Spleen (tissue), 11 donors: Measurements from ENCODE around the gene SLC46A1. TPM values are rescaled to one million over a fixed set of nuclear protein-coding genes. Genes with fewer than 3 reads are reported as not detected.

Experiments used
- DNase-seq: peaks from one replicate; pipeline ENCODE4 v3.0.0-alpha.2; 2020
- H3K27ac ChIP-seq, 8 donors: fragments of 200-600 bp; sonication (generic) in 7 of 8; 1 replicate in 4 of 8; 2 replicates in 4 of 8; pipeline versions ENCODE4 v1.5.0 to v1.8.0; 2016 to 2021; ENCODE audit warnings: inconsistent platforms in 4 of 8, mild to moderate bottlenecking in 4 of 8, moderate library complexity in 1 of 8
- H3K27me3 ChIP-seq, 7 donors: fragments of 200-600 bp; sonication (generic) in 6 of 7; replicated peaks in 1 of 7; 1 replicate in 4 of 7; 2 replicates in 3 of 7; pipeline versions ENCODE4 v1.5.0 to v1.8.0; 2016 to 2021; ENCODE audit warnings: inconsistent platforms in 3 of 7, mild to moderate bottlenecking in 1 of 7
- H3K36me3 ChIP-seq, 6 donors: fragments of 200-600 bp; sonication (generic) in 5 of 6; 1 replicate in 4 of 6; 2 replicates in 2 of 6; pipeline versions ENCODE4 v1.5.0 to v1.8.0; 2016 to 2021; ENCODE audit warnings: inconsistent platforms in 2 of 6
- H3K4me1 ChIP-seq, 6 donors: fragments of 200-600 bp; sonication (generic) in 5 of 6; 1 replicate in 3 of 6; 2 replicates in 3 of 6; pipeline versions ENCODE4 v1.5.0 to v1.8.0; 2016 to 2021; ENCODE audit warnings: inconsistent platforms in 3 of 6
- H3K4me3 ChIP-seq, 8 donors: fragments of 200-600 bp; sonication (generic) in 7 of 8; 1 replicate in 4 of 8; 2 replicates in 4 of 8; pipeline versions ENCODE4 v1.5.0 to v1.8.0; 2016 to 2021; ENCODE audit warnings: inconsistent platforms in 4 of 8, mild to moderate bottlenecking in 4 of 8, moderate library complexity in 2 of 8
- H3K9me3 ChIP-seq, 8 donors: fragments of 200-600 bp; sonication (generic) in 7 of 8; 1 replicate in 4 of 8; 2 replicates in 4 of 8; pipeline versions ENCODE4 v1.5.0 to v1.8.0; 2016 to 2021; ENCODE audit warnings: inconsistent platforms in 4 of 8
- POLR2A ChIP-seq, 3 donors: fragments of 450-650 bp; IDR thresholded peaks; one replicate each; pipeline ENCODE4 v1.5.1; 2017; ENCODE audit warnings: antibody characterized with exemption in 3 of 3, mild to moderate bottlenecking in 1 of 3
- POLR2AphosphoS5 ChIP-seq, 3 donors: sonication (generic); formaldehyde crosslinking; IDR thresholded peaks; one replicate each; pipeline ENCODE4 v1.5.1; 2017; ENCODE audit warnings: antibody characterized with exemption in 3 of 3
- WGBS, 5 donors: extraction: QIAGEN DNeasy Blood & Tissue Kit in 3 of 5; methylation state at CpG; one replicate each; pipeline versions ENCODE4 v1.1.5 to v1.1.7; 2013 to 2018; 5-methylcytosine and 5-hydroxymethylcytosine counted together
- intact Hi-C: fragments of 100-400 bp; cut with DNase I; formaldehyde crosslinking; loops from one replicate; pipeline ENCODE4 v1.15.0; 2023; ENCODE audit warnings: low total_unique reads
- polyA plus RNA-seq, 3 donors: library from polyadenylated mRNA; stranded (reverse); fragments of 200-250 nt; gene quantifications; one replicate each; pipeline ENCODE4 v1.2.1, GENCODE V29; 2013
- total RNA-seq, 7 donors: library from RNA; depleted of rRNA in 3 of 7; stranded (reverse); fragments of >200 nt in 3 of 7; fragmentation: NEBNext Ultra II Directional in 4 of 7; extraction: Animal tissue kit (Norgen Biotek cat#: 25700) in 4 of 7; gene quantifications; one replicate each; pipeline versions ENCODE4 v1.1.0 to v1.2.1, GENCODE V29; 2016 to 2021
- TF ChIP-seq, protein P1 (sequence below), 11 experiments: fragments of 200-600 bp in 7 of 11; fragments of 450-650 bp in 4 of 11; sonication (generic) in 4 of 11; IDR thresholded peaks in 8 of 11; conservative IDR thresholded peaks in 3 of 11; 1 replicate in 7 of 11; 2 replicates in 4 of 11; pipeline versions ENCODE4 v1.4.0 to v1.8.0; 2016 to 2021; ENCODE audit warnings: antibody characterized with exemption in 11 of 11, inconsistent platforms in 4 of 11, mild to moderate bottlenecking in 1 of 11
- donor health status: healthy with polysubstance abuse.
- donor health status: DM: no; HTN: no; CAD: no; lungs with moderate emphysema.
- donor health status: DM: no; HTN: no; CAD: no.
- donor health status: Bipolar disorder and iron deficiency.
- donor health status: healthy.
- donor health status: DM: no; HTN: no; CAD: no.
- donor health status: DM: yes; HTN: yes; CAD: no.

Gene SLC46A1
- total and polyA plus RNA-seq, 10 donors, result 2.1 to 28.9 (median 20.6) TPM

DNA sequence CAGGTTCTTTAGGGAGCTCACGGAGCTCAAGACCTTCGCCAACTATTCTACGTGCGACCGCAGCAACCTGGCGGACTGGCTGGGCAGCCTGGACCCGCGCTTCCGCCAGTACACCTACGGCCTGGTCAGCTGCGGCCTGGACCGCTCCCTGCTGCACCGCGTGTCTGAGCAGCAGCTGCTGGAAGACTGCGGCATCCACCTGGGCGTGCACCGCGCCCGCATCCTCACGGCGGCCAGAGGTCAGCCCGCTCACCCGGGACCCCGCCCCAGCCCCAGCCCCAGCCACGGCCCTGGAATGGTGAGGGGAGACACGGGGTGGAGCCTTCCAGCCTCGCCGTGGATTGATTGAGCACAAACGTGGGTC is 21.0 kb downstream of the SLC46A1 start:
- Histone ChIP-seq H3K36me3 (peaks cover 0 to 29% (median 23%) of the 10 kb centered on the region in 6 donors), H3K4me1 (peaks cover 10 to 58% (median 32%) of the 10 kb centered on the region in 6 donors), H3K9me3 (no peaks in the 10 kb centered on the region), H3K4me3 (peak overlapping the region; percentile 42 to 82 (median 52)), H3K27ac (peak overlapping the region in 5 of 8 donors; percentile 1 to 73 (median 63)), H3K27me3 (peaks cover 0 to 28% (median 0%) of the 10 kb centered on the region in 7 donors)
- TF ChIP-seq POLR2AphosphoS5 (IDR thresholded peaks at IDR 0.05), result no peak
- TF ChIP-seq, protein P1, sequence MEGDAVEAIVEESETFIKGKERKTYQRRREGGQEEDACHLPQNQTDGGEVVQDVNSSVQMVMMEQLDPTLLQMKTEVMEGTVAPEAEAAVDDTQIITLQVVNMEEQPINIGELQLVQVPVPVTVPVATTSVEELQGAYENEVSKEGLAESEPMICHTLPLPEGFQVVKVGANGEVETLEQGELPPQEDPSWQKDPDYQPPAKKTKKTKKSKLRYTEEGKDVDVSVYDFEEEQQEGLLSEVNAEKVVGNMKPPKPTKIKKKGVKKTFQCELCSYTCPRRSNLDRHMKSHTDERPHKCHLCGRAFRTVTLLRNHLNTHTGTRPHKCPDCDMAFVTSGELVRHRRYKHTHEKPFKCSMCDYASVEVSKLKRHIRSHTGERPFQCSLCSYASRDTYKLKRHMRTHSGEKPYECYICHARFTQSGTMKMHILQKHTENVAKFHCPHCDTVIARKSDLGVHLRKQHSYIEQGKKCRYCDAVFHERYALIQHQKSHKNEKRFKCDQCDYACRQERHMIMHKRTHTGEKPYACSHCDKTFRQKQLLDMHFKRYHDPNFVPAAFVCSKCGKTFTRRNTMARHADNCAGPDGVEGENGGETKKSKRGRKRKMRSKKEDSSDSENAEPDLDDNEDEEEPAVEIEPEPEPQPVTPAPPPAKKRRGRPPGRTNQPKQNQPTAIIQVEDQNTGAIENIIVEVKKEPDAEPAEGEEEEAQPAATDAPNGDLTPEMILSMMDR (IDR thresholded peaks at IDR 0.05 in 8 of 11, conservative IDR thresholded peaks at IDR 0.05 in 3 of 11), result no peak
- no peak for TF ChIP-seq POLR2A (IDR thresholded peaks at IDR 0.05)
- intact Hi-C loops, result no loop called here
- WGBS, 5 donors, result 15 to 38% (median 19%) methylated on average over 4 to 29 of the region's 29 CpGs
- DNase-seq, result peak; percentile 84

DNA sequence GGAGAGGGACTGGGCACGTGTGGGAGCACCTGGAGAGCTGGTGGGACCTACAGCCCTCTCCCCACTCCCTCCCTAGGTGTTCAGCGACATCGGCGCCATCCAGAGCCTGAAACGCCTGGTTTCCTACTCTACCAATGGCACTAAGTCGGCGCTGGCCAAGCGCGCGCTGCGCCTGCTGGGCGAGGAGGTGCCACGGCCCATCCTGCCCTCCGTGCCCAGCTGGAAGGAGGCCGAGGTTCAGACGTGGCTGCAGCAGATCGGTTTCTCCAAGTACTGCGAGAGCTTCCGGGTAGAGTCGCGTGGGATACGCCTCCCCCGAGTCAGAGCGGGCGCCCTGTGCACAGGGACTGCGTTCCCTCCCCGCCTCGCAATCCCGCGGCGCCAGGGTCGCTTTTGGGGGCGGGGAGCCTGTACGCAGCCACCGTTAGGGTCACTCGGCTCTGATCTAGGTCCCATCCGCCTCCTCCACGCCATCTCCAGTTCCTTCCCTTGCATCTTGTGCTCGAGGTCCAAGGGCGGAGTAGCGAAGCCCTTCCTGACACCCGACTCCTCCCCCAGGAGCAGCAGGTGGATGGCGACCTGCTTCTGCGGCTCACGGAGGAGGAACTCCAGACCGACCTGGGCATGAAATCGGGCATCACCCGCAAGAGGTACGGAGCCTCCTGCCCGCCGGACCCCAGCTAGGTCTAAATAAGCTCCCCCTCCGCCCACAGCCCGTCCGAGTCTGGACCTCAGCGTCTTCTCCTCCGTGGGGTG is 21.6 kb downstream of the SLC46A1 start:
- intact Hi-C loops, result no loop called here
- DNase-seq, result peak; percentile 90
- H3K27me3 ChIP-seq, result peaks cover 0 to 28% (median 0%) of the 10 kb centered on the region in 7 donors

DNA sequence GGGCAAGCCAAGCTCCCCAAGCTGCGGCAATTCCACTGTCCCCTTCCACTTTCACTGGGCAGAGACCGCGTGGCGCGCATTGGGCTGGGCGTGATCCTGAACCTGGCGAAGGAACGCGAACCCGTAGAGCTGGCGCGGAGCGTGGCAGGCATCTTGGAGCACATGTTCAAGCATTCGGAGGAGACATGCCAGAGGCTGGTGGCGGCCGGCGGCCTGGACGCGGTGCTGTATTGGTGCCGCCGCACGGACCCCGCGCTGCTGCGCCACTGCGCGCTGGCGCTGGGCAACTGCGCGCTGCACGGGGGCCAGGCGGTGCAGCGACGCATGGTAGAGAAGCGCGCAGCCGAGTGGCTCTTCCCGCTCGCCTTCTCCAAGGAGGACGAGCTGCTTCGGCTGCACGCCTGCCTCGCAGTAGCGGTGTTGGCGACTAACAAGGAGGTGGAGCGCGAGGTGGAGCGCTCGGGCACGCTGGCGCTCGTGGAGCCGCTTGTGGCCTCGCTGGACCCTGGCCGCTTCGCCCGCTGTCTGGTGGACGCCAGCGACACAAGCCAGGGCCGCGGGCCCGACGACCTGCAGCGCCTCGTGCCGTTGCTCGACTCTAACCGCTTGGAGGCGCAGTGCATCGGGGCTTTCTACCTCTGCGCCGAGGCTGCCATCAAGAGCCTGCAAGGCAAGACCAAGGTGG is 24.7 kb downstream of the SLC46A1 start:
- WGBS, 5 donors, result 24 to 36% (median 31%) methylated on average over 4 to 72 of the region's 72 CpGs
- Histone ChIP-seq H3K4me1 (peaks cover 10 to 51% (median 32%) of the 10 kb centered on the region in 6 donors), H3K9me3 (no peaks in the 10 kb centered on the region), H3K27ac (no peak overlapping the region), H3K4me3 (peak overlapping the region in 4 of 8 donors; percentile 3 to 41 (median 17)), H3K27me3 (peaks cover 0 to 28% (median 0%) of the 10 kb centered on the region in 7 donors), H3K36me3 (peaks cover 0 to 7% (median 0%) of the 10 kb centered on the region in 6 donors)
- no peak for DNase-seq
- intact Hi-C loops, result no loop called here
- TF ChIP-seq POLR2A (IDR thresholded peaks at IDR 0.05), result no peak
- TF ChIP-seq, protein P1 (IDR thresholded peaks at IDR 0.05 in 8 of 11, conservative IDR thresholded peaks at IDR 0.05 in 3 of 11), result peak in 5 of 11 experiments; percentile 10 to 40 (median 26)
- peak in 2 of 3 donors; percentile 32 to 58 for TF ChIP-seq POLR2AphosphoS5 (IDR thresholded peaks at IDR 0.05)

More for the DNA sequence above, 21.6 kb downstream of the SLC46A1 start:
- H3K27ac ChIP-seq, result peak overlapping the region in 6 of 8 donors; percentile 1 to 73 (median 60)
- WGBS, 5 donors, result 4 to 12% (median 6%) methylated on average over 37 to 56 of the region's 56 CpGs
- no peaks in the 10 kb centered on the region for H3K9me3 ChIP-seq
- peaks cover 0 to 24% (median 17%) of the 10 kb centered on the region in 6 donors for H3K36me3 ChIP-seq
- H3K4me1 ChIP-seq, result peaks cover 10 to 58% (median 32%) of the 10 kb centered on the region in 6 donors
- peak overlapping the region; percentile 42 to 82 (median 52) for H3K4me3 ChIP-seq
- peak; percentile 70 to 85 (median 79) for TF ChIP-seq POLR2AphosphoS5 (IDR thresholded peaks at IDR 0.05)
- TF ChIP-seq, protein P1 (IDR thresholded peaks at IDR 0.05 in 8 of 11, conservative IDR thresholded peaks at IDR 0.05 in 3 of 11), result no peak
